NB4 (cell line): ENCODE results near the gene FCGR3B.
"Not testable (repeated sequence)": the region's sequence is repeated elsewhere in the genome, so short reads cannot be mapped to it uniquely, and the experiment has no call there.

Experiments
- POLR2A ChIP-seq: IDR thresholded peaks from 2 replicates; pipeline ENCODE4 v1.6.1; 2011; ENCODE audit warnings: mild to moderate bottlenecking; ENCODE audit not compliant: insufficient read length; ENCODE audit errors: extremely low read depth
- TF ChIP-seq, protein P1 (sequence below): IDR thresholded peaks from one replicate; pipeline ENCODE4 v1.5.1; 2012; ENCODE audit warnings: low read depth, low read length
- TF ChIP-seq, protein P2 (sequence below): IDR thresholded peaks from 2 replicates; pipeline ENCODE4 v1.6.1; 2011; ENCODE audit warnings: low read depth, low read length

DNA sequence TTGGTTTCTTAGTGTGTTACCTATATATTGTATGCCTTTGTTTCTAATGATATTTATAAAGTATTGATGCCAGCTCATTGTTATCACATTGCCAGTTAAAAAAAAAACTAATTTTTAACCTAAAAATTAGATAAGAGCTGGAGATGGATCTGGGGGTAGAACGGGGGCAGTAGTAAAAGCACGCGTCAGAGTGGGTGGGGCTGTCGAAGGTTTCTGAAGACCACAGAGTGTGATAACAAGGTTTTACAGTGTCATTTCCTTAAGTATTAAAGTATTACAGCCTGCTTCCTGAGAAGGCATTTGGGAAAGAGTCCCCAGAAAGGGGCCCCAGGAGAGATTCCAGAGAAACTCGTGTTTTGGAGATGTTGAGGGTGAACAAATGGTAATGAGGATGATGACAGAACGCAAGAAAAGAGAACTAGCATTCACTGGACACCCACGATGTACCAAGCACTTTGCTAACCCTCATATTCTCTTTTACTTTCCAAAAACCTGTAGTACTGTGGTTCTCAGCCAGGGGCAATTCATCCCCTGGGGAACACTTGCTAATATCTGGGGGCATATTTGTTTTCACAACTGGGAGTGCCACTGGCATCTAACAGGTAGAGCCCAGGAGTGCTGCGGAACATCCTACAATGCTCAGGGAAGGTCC lies 51.0 kb downstream of the FCGR3B start:
- TF ChIP-seq, protein P1, sequence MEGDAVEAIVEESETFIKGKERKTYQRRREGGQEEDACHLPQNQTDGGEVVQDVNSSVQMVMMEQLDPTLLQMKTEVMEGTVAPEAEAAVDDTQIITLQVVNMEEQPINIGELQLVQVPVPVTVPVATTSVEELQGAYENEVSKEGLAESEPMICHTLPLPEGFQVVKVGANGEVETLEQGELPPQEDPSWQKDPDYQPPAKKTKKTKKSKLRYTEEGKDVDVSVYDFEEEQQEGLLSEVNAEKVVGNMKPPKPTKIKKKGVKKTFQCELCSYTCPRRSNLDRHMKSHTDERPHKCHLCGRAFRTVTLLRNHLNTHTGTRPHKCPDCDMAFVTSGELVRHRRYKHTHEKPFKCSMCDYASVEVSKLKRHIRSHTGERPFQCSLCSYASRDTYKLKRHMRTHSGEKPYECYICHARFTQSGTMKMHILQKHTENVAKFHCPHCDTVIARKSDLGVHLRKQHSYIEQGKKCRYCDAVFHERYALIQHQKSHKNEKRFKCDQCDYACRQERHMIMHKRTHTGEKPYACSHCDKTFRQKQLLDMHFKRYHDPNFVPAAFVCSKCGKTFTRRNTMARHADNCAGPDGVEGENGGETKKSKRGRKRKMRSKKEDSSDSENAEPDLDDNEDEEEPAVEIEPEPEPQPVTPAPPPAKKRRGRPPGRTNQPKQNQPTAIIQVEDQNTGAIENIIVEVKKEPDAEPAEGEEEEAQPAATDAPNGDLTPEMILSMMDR, result not testable (repeated sequence)
- not testable (repeated sequence) for TF ChIP-seq POLR2A
- TF ChIP-seq, protein P2, sequence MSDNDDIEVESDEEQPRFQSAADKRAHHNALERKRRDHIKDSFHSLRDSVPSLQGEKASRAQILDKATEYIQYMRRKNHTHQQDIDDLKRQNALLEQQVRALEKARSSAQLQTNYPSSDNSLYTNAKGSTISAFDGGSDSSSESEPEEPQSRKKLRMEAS, result not testable (repeated sequence)
